GM11168 (cell line): ENCODE data around the gene UQCRC2.
"Not testable (repeated sequence)": the region's sequence is repeated elsewhere in the genome, so short reads cannot be mapped to it uniquely, and the experiment has no call there.

Experiments used
- in situ Hi-C: fragments of 300-500 bp; cut with MboI; formaldehyde crosslinking; loops from one replicate; pipeline ENCODE4 v1.12.0; 2022; ENCODE audit warnings: low sequenced_read_pairs; ENCODE audit not compliant: unreplicated experiment

The UQCRC2 gene

DNA sequence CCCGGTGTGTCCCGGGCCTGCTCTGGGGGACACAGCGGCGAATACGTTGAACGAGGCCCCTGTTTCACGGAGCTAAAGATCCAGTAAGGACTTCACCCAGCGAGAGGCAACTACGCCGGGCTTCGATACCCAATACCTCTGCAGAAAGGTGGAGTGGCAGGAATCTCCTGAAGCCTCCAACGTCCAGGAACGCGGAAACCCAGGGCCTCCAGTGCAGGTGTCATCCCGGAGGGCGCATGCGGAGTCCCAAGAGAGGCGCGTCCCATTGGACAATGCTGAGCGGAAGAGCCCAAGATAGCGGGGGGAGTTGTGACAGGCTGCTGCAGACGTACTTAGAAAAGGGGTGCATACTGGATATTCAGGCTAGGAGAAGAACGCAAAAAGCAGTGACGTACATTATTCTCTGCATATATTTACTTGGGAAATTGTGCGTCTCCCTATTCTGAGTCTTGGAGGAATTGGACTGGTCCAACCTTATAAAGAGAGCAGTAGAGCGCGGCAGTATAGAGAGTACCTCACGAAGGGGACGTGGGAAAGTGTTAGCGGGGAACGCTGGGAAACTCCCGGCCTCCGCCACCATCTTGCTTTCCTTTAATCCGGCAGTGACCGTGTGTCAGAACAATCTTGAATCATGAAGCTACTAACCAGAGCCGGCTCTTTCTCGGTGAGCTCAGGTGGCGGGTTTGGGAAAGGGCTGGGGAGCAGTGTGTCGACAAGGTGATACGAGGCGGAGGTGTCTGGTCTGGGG, at the start of gene UQCRC2:
TSS of gene UQCRC2 (plus strand) at position 569 of the 748 bp plus-strand sequence. CDS start at position 632, 63 bp downstream.
- in situ Hi-C loops, result no loop called here

DNA sequence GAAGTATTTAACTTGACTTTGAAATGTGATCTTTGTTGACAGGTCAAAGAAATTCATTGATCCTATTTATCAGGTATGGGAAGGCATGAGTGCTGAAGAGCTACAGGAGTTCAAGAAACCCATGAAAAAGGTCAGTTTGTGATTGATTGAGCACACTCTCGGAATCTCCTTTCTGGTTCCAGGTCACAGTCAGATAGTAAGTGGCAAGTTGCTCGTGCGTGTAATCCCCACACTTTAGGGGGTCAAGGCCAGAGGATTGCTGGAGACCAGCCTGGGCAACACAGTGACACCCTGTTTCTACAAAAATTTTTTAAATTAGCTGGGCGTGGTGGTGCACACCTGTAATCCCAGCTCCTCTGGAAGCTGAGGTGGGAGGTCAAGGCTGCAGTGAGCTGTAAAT, 20.5 kb upstream of the UQCRC2 start:
- in situ Hi-C loops, result not testable (repeated sequence)

DNA sequence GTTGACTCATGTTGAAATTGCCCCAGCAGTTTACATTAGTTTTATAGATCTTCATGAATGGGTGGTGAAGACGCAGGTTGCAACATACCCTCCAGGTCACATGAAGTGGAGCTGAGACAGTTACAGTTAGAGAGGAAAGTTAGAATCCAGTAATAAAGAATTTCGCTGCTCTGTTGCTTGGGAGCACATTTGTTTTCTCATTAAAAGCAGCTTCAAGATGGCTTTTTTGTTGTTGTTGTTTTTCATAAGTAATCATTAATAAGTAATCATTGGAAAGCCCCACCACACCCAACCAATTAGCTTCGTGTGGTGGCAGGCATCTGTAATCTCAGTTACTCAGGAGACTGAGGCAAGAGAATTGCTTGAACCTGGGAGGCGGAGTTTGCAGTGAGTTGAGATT, 19.8 kb upstream of the UQCRC2 start:
- in situ Hi-C loops, result not testable (repeated sequence)

DNA sequence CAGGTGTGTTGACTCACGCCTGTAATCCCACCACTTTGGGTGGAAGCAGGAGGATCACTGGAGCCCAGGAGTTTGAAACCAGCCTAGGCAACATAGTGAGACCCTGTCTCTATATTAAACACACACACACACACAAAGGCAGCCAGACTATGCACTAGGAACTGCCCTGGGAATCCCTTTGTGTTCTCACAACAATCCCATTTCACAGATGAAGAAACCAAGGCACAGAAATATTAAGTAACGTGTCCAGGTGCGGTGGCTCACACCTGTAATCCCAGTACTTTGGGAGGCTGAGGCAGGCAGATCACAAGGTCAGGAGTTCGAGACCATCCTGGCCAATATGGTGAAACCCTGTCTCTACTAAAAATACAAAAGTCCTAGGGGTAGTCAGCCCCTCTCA, 19.4 kb upstream of the UQCRC2 start:
- in situ Hi-C loops, result not testable (repeated sequence)

DNA sequence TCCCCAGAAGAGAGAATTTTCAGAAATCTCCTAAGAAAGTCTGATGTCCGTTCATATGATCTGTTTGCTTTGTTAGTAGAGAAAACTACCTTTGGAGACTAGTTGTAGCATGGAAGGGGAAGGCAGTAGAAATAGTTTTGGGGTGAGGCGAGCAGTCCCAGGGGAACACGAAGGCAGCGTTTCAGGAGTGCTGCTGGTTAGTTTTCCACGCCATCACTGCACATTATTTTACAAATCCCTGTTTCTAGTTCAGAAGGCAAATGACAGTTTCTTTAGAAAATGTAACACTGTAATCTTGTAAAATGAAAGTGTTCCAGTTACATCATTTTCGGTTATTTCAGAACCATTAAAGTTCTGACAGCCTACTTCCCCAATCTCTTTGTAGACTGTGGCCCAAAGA, 16.9 kb upstream of the UQCRC2 start:
- in situ Hi-C loops, result not testable (repeated sequence)

DNA sequence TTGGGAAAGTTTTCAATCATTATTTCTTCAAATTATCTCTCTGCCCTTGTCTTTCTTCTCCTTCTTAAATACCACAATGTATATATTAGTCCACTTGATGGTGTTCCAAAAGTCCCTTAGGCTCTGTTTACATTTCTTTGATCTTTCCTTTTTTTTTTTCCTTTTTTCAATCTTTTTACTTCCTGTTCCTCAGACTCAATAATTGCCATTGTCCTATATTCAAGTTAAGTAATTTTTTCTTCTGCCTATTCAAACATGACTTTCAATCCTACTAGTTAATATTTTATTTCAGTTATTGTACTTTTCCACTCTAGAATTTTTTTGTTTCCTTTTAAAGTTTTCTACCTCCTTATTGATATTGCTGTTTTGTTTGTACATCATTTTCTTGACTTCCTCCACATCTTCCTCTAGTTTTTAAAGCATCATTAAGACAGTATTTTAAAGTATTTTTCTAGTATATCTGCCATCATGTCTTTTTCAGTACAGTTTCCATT, 15.8 kb upstream of the UQCRC2 start:
- in situ Hi-C loops, result no loop called here

DNA sequence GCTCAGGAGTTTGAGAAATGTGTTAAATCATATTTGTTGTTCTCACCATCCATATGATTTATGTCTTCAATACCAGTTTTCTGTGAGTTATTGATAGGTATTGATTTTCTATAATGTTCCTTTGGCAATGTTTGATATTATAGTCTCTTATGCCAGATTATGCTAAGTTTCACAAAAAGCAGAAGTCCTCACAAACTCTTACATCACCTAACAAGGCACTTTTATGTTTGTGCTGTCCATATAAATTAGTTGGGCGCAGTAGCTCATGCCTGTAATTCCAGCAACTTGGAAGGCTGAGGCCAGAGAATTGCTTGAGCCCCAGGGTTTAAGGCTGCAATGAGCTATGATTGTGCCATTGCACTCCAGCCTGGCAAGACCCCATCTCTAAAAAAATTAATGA, 12.6 kb upstream of the UQCRC2 start:
- in situ Hi-C loops, result loop anchor here (10.0 kb wide), 1 partner anchor 116 kb away; no protein-coding TSS in a partner anchor

DNA sequence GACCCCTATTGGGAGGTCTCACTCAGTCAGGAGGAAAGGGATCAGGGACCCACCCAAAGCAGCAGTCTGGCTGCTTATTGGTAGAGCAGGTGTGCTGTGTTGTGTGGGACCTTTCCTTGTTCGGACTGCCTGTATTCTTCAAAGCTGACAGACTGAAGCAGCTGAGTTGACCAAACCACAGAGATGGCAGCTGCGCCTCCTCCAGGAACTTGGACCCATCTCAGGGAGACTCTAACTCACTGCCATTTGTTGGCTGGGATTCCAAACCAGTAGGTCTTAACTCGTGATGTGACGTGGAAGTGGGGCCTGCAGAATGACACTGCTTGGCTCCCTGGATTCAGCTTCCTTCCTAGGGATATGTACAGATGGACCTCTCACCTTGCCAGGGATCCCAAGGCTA, 9.6 kb upstream of the UQCRC2 start:
- in situ Hi-C loops, result loop anchor here (10.0 kb wide), 1 partner anchor 119 kb away; no protein-coding TSS in a partner anchor

DNA sequence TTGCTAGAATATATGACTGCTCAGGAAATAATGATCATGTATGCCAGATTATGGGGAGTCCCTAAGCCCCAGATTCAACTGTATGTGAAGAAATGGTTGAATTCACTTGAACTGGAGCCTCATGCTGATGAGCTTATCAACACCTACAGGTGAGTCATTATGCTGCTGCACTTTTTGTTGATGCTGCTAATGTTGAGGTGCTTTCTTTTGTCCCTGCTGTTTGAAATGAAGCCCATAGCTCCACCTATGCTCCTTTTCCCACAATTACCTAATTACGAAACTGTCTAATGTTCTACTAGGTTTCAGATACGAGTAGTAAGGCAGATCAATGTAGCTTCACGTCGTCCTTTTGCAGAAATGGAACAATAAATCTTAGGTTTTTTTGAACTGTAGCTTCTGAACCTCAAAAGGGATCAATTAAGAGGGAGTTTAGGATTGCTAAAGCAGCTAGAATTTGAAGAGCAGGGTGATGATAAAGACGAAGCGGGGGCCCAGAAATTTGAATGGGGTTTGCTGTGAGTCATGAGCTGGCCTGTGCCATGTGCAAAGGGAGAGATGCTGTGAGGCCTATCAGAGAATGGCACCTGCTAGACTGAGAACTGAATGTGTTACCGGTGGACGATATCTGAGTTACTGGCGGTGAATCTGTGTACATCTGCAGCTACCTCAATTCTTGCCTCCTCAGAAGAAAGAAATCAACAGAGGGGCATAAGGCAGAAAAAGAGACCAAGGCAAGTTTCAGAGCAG, 6.1 kb upstream of the UQCRC2 start:
- in situ Hi-C loops, result loop anchor here (10.0 kb wide), 1 partner anchor 122 kb away; no protein-coding TSS in a partner anchor

DNA sequence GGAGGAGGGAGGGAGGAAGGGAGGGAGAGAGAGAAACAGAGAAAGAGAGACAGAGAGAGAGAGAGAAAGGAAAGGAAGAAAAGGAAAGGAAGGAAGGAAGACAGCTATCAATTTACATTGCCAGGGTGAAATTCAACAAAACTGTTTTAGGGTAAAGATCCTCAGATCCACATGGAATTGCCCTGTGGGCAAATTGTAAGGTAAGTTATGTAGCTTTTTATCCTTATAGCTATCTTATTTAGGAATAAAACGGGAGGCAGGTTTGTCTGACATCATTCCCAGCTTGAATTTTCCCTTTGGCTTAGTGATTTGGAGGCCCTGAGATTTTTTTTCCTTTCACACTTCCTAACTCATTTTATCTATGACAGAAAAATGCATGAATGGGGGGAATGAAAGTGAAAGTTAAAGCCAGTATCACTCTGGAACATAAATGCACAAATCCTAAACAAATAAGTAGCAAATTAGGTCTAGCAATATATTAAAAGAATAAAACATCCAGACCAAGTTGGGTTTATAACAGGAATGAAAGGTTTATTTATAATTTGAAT, 3.4 kb upstream of the UQCRC2 start:
- in situ Hi-C loops, result loop anchor here (10.0 kb wide), 1 partner anchor 125 kb away; no protein-coding TSS in a partner anchor

DNA sequence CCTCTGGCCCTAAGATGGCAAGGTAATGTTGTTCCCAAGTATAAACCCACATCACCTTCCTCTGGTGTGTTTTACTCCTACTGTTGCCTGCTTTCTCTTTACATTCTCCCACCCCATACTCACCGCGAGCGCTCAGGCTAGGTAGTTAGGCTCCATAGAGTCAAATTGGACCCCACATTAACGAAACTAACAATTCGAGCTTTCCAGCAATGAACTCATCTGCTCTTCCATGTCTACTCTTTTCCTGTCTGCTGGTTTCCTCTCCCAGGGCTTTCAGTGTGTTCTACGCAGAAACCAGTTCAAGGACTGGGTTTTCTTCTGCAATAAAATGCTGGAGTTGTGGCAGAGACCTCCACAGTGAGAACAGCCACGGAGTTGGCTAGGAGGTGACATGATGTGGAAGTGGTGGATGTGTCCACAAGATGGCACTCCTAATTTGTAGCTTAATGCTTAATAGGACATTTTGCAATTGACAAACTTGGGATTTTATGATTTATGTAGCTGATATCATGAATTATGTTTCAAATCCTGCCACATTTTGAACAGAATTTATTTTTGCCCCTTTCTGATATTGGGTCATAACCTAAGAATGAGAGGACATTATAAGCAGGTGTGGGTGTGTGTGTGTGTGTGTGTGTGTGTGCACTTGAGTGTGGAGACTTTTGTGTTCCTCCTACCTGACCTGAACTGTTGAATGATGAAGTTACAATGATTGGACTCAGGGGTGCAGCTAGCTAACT, 2.2 kb upstream of the UQCRC2 start:
- in situ Hi-C loops, result no loop called here

DNA sequence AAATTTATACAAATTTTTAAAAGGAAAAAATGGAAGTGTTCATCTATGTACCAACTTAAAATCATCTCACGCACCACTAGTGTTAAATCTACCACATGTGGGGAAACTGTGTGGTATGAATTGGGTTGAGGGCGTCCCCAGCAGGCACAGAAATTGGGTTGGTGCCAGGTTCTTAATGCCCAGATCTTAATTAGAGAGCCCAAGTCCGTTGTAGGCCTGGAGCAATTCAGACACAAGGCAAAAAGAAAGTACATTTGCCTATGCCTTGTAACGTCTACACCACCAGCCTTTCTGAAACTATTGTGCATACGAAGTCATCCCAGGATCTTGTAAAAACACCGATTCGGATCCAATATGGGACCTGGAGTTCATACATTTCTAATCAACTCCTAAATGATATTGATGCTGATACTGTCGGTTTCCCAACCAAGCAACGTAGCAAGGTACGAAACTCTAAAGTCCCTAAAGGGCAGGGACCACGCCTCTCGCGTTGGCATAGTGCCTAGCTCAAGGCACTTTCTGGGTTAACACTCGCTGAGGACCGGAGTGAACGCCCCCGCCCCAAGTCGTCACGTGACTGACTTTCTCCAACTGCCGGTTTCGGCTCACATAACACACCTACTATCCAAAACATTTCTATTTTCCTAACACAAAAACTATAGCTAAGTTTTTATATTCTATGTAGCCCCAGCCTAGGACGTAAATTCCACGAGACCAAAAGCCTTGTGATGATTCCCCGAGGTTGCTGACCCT, 945 bp upstream of the UQCRC2 start:
- in situ Hi-C loops, result no loop called here

DNA sequence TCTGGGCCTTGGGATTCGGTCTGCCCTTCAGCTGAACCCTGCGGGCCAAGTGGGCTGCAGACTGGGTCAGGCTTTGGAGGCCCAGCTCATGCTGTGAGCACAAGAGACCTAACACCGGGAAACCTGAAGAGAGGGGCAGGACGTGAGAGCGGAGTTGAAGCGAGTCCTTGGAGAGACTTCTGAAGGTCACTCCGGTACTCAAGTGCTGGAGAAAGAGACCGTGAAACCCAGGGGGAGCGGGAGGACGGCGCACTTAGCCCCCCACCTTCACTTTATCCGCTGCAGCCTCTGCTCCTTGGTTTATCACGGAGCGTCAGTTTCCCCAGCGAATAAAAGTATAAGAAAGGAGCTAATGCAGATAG, 361 bp downstream of the UQCRC2 start:
- in situ Hi-C loops, result no loop called here

DNA sequence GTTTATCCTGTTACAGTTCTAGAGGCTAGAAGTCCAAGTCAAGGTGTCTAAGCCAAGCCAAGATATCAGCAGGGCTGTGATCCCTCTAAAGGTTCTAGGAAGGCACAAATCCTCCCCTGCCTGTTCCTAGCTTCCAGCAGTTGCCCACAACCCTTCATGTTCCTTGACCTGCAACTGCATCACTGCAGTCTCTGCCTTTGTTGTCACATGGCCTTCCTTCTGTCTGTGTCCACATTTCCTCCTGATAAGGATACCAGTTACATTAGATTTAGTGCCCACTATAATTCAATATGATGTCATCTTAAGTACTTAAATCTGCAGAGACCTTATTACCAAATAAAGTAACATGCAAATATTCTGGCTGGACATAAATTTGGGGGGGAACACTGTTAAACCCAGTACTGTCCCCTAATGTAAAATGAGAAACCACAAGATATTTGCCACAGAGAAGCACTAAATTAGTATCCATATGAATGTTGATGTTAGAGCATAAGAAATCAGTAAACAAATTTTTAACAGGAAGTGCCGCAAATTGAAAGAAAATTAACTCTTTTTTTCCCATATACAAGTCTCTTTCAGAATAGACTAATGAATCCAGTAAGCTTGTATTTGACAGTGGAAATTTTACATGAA, 4.7 kb downstream of the UQCRC2 start:
- in situ Hi-C loops, result no loop called here

DNA sequence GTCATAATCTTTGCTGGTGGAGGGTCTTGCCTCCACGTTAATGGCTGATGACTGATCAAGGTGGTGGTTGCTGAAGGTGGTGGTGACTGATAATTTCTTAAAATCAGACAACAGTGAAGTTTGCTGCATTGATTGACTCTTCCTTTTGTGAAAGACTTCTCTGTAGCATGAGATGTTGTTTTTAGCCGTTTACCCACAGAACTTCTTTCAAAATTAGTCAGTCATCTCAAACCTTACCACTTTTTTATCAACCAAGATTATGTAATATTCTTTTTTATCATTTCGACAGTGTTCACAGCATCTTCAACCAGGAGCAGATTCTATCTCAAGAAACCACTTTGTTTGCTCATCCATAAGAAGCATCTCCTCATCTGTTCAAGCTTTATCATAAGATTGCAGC, 5.9 kb downstream of the UQCRC2 start:
- in situ Hi-C loops, result no loop called here

DNA sequence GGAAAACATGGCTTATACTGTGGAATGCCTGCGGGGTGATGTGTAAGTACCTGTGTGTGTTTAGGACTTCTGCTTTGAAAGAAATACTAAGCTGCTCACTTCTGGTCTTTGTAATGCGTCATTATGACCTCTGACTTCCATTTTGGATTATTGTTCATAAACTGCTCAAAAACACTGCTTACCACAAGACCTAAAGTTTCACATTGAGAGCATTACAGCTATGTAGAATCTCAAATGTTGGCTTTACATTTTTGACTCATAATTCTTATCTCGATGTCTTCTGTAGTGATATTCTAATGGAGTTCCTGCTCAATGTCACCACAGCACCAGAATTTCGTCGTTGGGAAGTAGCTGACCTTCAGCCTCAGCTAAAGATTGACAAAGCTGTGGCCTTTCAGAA, 9.3 kb downstream of the UQCRC2 start:
- in situ Hi-C loops, result no loop called here

DNA sequence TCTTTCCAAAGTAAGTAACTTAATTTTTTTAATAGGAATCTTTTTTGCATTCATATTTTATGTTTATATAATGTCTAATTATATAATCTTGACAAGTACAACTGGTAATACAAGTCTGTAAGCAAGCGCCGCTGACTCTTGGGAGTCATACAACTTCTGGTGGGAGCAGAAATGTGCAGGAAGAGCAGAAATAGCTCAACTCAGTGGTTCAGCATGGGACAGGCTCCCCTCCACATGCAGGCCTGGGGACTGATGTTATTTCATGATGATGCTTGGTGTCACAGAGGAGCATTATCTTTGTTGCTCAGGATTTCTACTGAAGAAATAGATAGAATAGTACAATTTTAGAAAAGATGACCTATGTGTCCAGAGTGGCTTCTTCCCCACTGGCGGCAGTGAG, 10.7 kb downstream of the UQCRC2 start:
- in situ Hi-C loops, result no loop called here

DNA sequence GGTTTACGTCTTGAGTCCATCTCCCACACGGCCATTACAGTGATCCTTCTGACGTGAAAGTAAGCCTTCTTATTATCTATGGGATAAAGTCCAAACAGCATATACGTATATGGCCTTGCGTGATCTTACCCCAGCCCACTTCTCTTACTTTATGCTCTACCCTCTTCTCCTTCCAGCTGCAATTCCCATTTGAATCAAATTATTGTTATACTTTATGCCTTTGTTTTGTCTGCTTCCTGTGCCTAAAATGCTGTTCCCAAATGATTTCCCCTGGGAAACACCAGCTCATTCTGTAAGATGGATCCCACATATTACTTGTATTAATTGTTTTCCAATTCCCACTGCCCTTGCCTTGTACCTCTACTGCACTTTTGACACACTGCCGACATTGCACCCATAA, 11.2 kb downstream of the UQCRC2 start:
- in situ Hi-C loops, result no loop called here

DNA sequence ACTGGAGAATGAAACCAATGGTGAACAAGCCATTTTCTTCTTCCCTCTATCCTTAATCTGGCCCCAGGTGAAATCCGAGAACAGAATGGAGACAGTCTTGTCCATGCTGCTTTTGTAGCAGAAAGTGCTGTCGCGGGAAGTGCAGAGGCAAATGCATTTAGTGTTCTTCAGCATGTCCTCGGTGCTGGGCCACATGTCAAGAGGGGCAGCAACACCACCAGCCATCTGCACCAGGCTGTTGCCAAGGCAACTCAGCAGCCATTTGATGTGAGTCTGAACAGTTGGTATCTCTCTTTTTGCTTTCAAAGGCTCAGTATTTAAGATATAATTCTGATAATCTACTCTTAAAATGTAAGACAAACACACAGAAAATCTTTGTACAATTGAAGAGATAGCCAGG, 18.7 kb downstream of the UQCRC2 start:
- in situ Hi-C loops, result no loop called here
